ENCODE measurements around the gene PXMP4.

Gene PXMP4

DNA sequence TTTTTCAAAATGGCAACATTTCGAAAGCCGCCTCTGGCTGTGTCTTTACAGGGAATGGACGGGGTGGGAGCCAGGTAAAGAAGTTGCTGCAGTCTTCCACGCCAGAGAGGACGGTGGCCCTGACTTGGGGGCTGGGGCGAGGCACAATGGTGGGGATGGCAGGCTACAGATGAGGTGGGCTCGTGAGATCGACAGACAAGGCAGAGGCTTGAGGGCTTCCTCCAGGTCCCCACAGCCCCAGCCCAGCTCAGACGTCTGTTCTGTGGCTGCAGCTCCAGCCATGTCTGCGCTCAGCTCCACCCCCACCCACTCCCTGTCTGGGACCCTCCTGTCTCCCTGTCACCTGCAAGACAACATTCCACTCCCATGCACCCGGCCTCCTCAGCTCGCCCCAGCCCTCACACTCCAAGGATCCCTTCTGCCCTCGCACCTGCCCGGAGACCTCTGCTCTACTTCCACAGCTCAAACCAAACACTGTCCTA is 65.4 kb downstream of the PXMP4 start:
- DNase-seq (ENCODE audit: low spot score), result no peak

DNA sequence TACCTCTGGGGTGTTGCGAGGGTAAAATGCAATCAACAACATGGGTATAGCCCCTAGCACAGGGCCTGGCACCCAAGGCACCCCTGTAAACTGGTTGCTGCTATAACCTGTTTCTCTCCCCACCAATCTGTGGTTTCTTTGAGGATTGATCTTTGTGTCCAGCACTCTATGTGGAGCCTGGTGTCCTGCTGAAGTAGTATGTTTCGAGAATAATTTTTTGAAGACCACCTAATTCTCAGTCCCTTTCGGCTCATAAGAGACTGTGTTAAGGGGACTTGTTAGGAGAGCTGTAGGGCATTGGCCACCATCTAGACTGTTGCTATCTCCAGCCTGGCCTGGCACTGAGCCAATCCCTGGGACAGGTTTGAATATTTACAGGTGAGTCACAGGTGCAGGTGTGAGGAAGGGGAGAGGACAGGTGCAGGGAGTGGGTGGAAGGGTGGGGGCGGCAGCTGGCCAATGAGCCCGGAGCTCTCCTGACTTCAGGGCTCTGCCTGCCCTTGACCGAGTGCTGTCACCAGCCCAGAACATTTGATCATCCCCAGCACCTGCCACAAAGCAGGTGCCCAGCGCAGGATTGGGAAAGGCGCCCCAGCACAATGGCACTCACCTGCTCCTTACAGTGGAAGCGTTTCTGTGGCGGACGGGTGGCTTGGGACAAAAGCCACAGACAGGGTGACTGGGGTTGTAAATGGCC is 66.1 kb downstream of the PXMP4 start:
- DNase-seq (ENCODE audit: low spot score), result peak; percentile 59

DNA sequence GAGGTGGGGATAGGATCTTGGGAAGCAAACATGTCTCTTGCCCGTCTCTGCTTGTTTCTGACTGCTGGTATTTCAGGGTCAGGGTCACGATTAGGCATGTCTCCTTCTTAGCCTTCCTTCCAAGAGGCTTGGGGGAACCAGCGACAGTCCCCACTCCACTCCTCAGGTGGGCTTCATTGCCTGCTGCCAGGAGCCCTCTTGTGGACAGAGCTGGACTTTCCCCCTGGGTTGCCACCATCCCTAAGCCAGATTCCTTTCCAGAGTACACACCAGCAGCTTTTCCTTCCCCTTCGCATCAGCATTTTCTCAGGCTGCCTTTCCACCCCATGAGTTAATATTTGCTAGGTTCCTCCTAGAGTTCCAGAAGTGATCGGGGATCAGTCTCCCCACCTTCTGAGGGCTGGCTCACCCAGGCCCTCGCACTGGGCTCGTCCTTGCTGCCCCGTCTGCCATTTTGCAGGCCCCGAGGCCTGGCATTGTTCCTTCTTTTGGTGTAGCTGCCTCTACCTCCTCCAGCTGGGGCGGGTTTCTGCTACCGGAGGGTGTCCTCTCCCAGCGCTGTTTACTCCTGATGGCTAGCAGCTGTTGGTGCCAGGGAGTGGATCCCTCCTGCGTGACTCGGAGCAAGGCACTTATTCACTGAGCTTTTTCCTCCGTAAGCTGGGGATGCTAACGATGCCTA is 66.8 kb downstream of the PXMP4 start:
- DNase-seq (ENCODE audit: low spot score), result peak; percentile 45

Data from LoVo (cell line).